ENCODE data around the gene ABCF2.

ABCF2 gene

GRCh38 chr7:151250181-151251132 is 23.5 kb upstream of the ABCF2 start:
- H3K36me3 Mint-ChIP-seq (ENCODE audit: insufficient read depth), result peaks cover 7% of the 10 kb centered on the region
- no peak for DNase-seq (ENCODE audit: low spot score in 2 of 2)
- no peak overlapping the region for H3K27ac Mint-ChIP-seq (ENCODE audit: low read depth)
- H3K27me3 Mint-ChIP-seq, result peaks cover 91% of the 10 kb centered on the region
- no peak for ATAC-seq (replicated peaks; ENCODE audit: extremely low read depth, poor library complexity, severe bottlenecking)
- peaks cover 41% of the 10 kb centered on the region for H3K4me1 Mint-ChIP-seq
- H3K9me3 Mint-ChIP-seq, result no peaks in the 10 kb centered on the region
- H3K4me3 Mint-ChIP-seq, result peak overlapping the region; percentile 56

GRCh38 chr7:151249732-151250072 is 22.7 kb upstream of the ABCF2 start:
- ATAC-seq (replicated peaks; ENCODE audit: extremely low read depth, poor library complexity, severe bottlenecking) (no peak), DNase-seq (ENCODE audit: low spot score in 2 of 2) (no peak)
- H3K27me3 Mint-ChIP-seq, result peaks cover 83% of the 10 kb centered on the region
- peaks cover 43% of the 10 kb centered on the region for H3K4me1 Mint-ChIP-seq
- H3K4me3 Mint-ChIP-seq, result peak overlapping the region; percentile 56
- no peaks in the 10 kb centered on the region for H3K9me3 Mint-ChIP-seq
- H3K36me3 Mint-ChIP-seq (ENCODE audit: insufficient read depth), result peaks cover 8% of the 10 kb centered on the region
- H3K27ac Mint-ChIP-seq (ENCODE audit: low read depth), result no peak overlapping the region

GRCh38 chr7:151249034-151249731 is 22.2 kb upstream of the ABCF2 start:
- peak overlapping the region; percentile 82 for H3K4me3 Mint-ChIP-seq
- peaks cover 48% of the 10 kb centered on the region for H3K4me1 Mint-ChIP-seq
- no peak overlapping the region for H3K27ac Mint-ChIP-seq (ENCODE audit: low read depth)
- DNase-seq (ENCODE audit: low spot score in 2 of 2), result no peak
- ATAC-seq (replicated peaks; ENCODE audit: extremely low read depth, poor library complexity, severe bottlenecking), result no peak
- no peaks in the 10 kb centered on the region for H3K9me3 Mint-ChIP-seq
- peaks cover 9% of the 10 kb centered on the region for H3K36me3 Mint-ChIP-seq (ENCODE audit: insufficient read depth)
- H3K27me3 Mint-ChIP-seq, result peaks cover 78% of the 10 kb centered on the region

GRCh38 chr7:151248346-151249033 is 21.5 kb upstream of the ABCF2 start, which contains the start of gene SMARCD3:
Gene SMARCD3 (minus strand): TSS chr7:151248694. CDS start chr7:151248562, 132 bp downstream.
- Mint-ChIP-seq H3K36me3 (ENCODE audit: insufficient read depth) (peaks cover 13% of the 10 kb centered on the region), H3K4me3 (peak within 1 kb of the TSS; percentile 82), H3K4me1 (peaks cover 55% of the 10 kb centered on the region), H3K27me3 (peaks cover 72% of the 10 kb centered on the region), H3K27ac (ENCODE audit: low read depth) (no peak within 1 kb of the TSS), H3K9me3 (no peaks in the 10 kb centered on the region)
- no peak for ATAC-seq (replicated peaks; ENCODE audit: extremely low read depth, poor library complexity, severe bottlenecking)
- DNase-seq (ENCODE audit: low spot score in 2 of 2), result no peak

- H3K4me3 Mint-ChIP-seq, result peak overlapping the region; percentile 82
- no peak overlapping the region for H3K27ac Mint-ChIP-seq (ENCODE audit: low read depth)
- DNase-seq (ENCODE audit: low spot score in 2 of 2), result no peak
- H3K9me3 Mint-ChIP-seq, result no peaks in the 10 kb centered on the region
- ATAC-seq (replicated peaks; ENCODE audit: extremely low read depth, poor library complexity, severe bottlenecking), result no peak
- H3K4me1 Mint-ChIP-seq, result peaks cover 61% of the 10 kb centered on the region
- H3K27me3 Mint-ChIP-seq, result peaks cover 67% of the 10 kb centered on the region
- H3K36me3 Mint-ChIP-seq (ENCODE audit: insufficient read depth), result peaks cover 13% of the 10 kb centered on the region
These were observed 20.8 kb upstream of the ABCF2 start for GRCh38 chr7:151247611-151248345.

DNA sequence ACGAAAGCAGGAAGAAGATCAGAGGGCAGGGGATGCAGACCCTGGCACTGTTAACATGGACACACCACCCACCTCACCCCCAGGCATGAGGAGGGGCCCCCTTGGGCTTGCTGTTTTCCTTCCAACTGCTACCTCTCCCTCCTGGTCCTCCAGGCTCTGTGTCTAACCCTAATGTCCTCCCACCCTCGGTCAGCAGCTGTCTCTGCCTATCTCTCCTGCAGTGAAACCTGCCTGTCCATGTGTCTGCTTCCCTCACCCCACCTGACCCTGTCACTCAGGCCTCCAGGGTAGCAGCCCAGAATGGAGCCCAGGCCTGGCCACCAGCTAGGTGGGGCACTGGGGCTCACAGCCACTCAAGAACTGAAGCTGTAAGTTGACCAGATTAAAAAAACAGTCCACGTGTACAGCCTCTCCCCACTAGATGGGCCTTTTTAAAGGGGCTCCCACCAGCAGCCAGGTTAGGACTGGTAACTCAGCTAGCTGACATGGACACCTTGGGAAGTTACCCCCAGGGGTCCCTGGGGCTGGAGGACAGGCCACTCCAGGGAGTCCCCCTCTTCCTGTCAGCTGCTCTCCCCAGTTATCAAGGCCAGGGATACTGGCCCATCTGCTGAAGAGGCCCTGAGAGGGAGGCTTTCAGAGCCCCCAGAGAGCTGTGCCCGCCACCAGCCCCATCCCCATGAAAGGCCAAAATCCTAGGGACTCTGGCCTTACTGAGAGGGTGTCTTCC is 20.0 kb upstream of the ABCF2 start:
- H3K27me3 Mint-ChIP-seq, result peaks cover 59% of the 10 kb centered on the region
- peak overlapping the region; percentile 82 for H3K4me3 Mint-ChIP-seq
- H3K27ac Mint-ChIP-seq (ENCODE audit: low read depth), result no peak overlapping the region
- peaks cover 11% of the 10 kb centered on the region for H3K36me3 Mint-ChIP-seq (ENCODE audit: insufficient read depth)
- no peaks in the 10 kb centered on the region for H3K9me3 Mint-ChIP-seq
- DNase-seq (ENCODE audit: low spot score in 2 of 2) (no peak), ATAC-seq (replicated peaks; ENCODE audit: extremely low read depth, poor library complexity, severe bottlenecking) (no peak)
- peaks cover 53% of the 10 kb centered on the region for H3K4me1 Mint-ChIP-seq

- no peak for ATAC-seq (replicated peaks; ENCODE audit: extremely low read depth, poor library complexity, severe bottlenecking)
- peaks cover 51% of the 10 kb centered on the region for H3K4me1 Mint-ChIP-seq
- DNase-seq (ENCODE audit: low spot score in 2 of 2), result no peak
- no peaks in the 10 kb centered on the region for H3K9me3 Mint-ChIP-seq
- H3K27ac Mint-ChIP-seq (ENCODE audit: low read depth), result no peak overlapping the region
- peak overlapping the region; percentile 82 for H3K4me3 Mint-ChIP-seq
- H3K36me3 Mint-ChIP-seq (ENCODE audit: insufficient read depth), result peaks cover 12% of the 10 kb centered on the region
- H3K27me3 Mint-ChIP-seq, result peaks cover 56% of the 10 kb centered on the region
These were observed 19.3 kb upstream of the ABCF2 start for GRCh38 chr7:151246102-151246850.

DNA sequence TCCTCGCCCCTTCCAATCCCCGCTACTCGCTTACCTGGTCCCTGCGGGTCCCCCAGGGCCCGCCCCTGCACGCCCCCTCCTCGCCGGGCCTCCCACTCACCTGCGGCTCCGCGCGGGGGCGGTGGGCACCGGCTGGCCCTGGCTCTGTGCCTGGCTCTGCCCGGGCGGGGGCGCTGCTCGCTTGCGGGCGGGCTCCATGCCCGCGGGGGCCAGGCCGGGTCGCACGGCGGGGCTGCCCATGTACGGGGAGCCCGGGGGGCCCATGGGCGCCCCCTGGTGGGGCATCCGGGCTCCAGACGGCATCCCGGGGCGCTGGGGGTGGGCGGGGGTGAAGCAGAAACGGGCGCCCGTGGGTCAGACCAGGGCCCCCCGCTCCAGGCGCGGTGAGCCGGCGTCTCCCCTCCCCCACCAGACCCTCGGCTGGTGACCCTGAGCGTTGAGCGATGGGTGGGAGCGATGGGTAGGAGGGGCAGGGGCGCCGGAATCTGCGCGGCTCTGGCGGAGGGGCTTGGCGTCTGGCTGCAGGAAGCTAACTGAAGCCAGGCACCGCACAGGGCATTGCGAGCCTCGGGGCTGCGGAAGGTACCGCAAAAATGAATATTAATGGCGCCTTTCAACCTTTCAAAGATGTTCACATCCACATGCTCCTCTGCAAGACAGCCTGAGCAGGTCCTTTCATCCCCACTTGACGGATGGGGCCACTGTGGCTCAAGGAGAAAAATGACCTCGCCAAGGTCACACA is 18.5 kb upstream of the ABCF2 start:
- Mint-ChIP-seq H3K4me1 (peaks cover 46% of the 10 kb centered on the region), H3K27ac (ENCODE audit: low read depth) (no peak overlapping the region)

GRCh38 chr7:151244841-151245346 is 17.9 kb upstream of the ABCF2 start:
- Mint-ChIP-seq H3K4me1 (peaks cover 46% of the 10 kb centered on the region), H3K4me3 (peak overlapping the region; percentile 70), H3K36me3 (ENCODE audit: insufficient read depth) (peaks cover 10% of the 10 kb centered on the region), H3K27me3 (peaks cover 42% of the 10 kb centered on the region), H3K9me3 (no peaks in the 10 kb centered on the region), H3K27ac (ENCODE audit: low read depth) (no peak overlapping the region)
- DNase-seq (ENCODE audit: low spot score in 2 of 2) (no peak), ATAC-seq (replicated peaks; ENCODE audit: extremely low read depth, poor library complexity, severe bottlenecking) (no peak)

More for the DNA sequence above, 18.5 kb upstream of the ABCF2 start:
- ATAC-seq (replicated peaks; ENCODE audit: extremely low read depth, poor library complexity, severe bottlenecking) (peak; percentile 64), DNase-seq (ENCODE audit: low spot score in 2 of 2) (peak; percentile 40 to 54)
- H3K27me3 Mint-ChIP-seq, result peaks cover 48% of the 10 kb centered on the region
- H3K9me3 Mint-ChIP-seq, result no peaks in the 10 kb centered on the region
- peaks cover 11% of the 10 kb centered on the region for H3K36me3 Mint-ChIP-seq (ENCODE audit: insufficient read depth)
- peak overlapping the region; percentile 82 for H3K4me3 Mint-ChIP-seq

DNA sequence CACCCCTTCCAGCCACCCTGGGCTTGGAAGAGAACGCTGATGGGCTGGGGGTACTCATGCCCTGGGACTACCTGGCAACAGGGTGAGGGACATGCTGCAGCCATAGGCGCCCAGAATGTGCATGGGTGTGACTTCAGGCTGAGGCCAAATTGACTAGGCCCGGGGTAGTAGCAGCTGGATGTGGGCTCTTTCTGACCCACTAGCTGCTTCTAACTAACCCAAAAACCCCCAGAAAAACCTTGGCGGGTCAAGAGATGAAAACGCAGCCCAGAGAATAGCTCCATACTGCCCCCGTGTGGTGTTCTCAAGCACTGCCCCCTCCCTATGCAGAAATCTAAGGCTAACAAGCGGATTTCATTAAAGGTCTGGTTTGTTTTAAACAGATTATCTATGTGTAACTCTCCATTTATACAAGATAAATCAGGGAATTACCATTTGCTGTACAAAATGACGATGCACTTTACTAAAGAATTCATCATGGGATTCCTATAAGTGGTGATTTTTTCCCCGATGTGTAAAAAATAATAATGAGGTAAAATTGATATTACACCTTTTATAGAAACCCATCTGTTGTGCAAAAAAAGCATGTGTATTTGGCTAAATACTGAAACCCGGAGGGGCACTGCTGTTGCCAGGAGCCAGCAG is 17.3 kb upstream of the ABCF2 start:
- Mint-ChIP-seq H3K27me3 (peaks cover 36% of the 10 kb centered on the region), H3K4me3 (peak overlapping the region; percentile 70)

More for the DNA sequence above, 17.3 kb upstream of the ABCF2 start:
- no peaks in the 10 kb centered on the region for H3K9me3 Mint-ChIP-seq
- H3K4me1 Mint-ChIP-seq, result peaks cover 44% of the 10 kb centered on the region
- ATAC-seq (replicated peaks; ENCODE audit: extremely low read depth, poor library complexity, severe bottlenecking) (no peak), DNase-seq (ENCODE audit: low spot score in 2 of 2) (no peak)
- peaks cover 15% of the 10 kb centered on the region for H3K36me3 Mint-ChIP-seq (ENCODE audit: insufficient read depth)
- H3K27ac Mint-ChIP-seq (ENCODE audit: low read depth), result no peak overlapping the region
